ENCODE results near the gene OR52A5.

GRCh38 chr11:5090668-5091067 lies 47.5 kb downstream of the OR52A5 start:
- TF ChIP-seq POLR2A (IDR thresholded peaks at IDR 0.05) (no peak), CTCF (IDR thresholded peaks at IDR 0.05) (no peak), EP300 (IDR thresholded peaks at IDR 0.05) (no peak)
